PFSK-1 (cell line): ENCODE results near the gene C1orf35.

ENCODE experiments used
- POLR2AphosphoS5 ChIP-seq: IDR thresholded peaks from 2 replicates; pipeline ENCODE4 v1.6.1; 2012; ENCODE audit warnings: low read depth, mild to moderate bottlenecking, control low read depth, low read length, moderate library complexity
- REST ChIP-seq, 2 experiments: IDR thresholded peaks; 2 replicates each; pipeline versions ENCODE4 v1.6.1 to v1.8.0; 2011 to 2012; ENCODE audit warnings: low read depth in 2 of 2, low read length in 2 of 2, control low read depth in 1 of 2, inconsistent platforms in 1 of 2, mild to moderate bottlenecking in 1 of 2, moderate library complexity in 1 of 2; ENCODE audit not compliant: insufficient read depth in 1 of 2
- SIN3A ChIP-seq: IDR thresholded peaks from 2 replicates; pipeline ENCODE4 v1.6.1; 2012; ENCODE audit warnings: mild to moderate bottlenecking, low read length, moderate library complexity, borderline replicate concordance; ENCODE audit not compliant: insufficient read depth

- no peak for TF ChIP-seq POLR2AphosphoS5
- no peak for TF ChIP-seq REST (IDR thresholded peaks at IDR 0.05; ENCODE audit: insufficient read depth in 1 of 2, low read depth in 2 of 2, low read length in 2 of 2)
- TF ChIP-seq SIN3A = no peak
Observed at GRCh38 chr1:228123505-228123904, 20.4 kb upstream of the C1orf35 start.
